Esophagus muscularis mucosa (tissue), 4 donors: Measurements from ENCODE around the gene LILRB4. TPM values are rescaled to one million over a fixed set of nuclear protein-coding genes. Genes with fewer than 3 reads are reported as not detected.

ENCODE experiments used
- DNase-seq: peaks from one replicate; pipeline ENCODE4 v3.0.0-alpha.2; 2017; ENCODE audit errors: extremely low spot score
- H3K27ac ChIP-seq, 4 donors: fragments of 200-600 bp; sonication (generic); replicated peaks in 1 of 4; 1 replicate in 3 of 4; 2 replicates in 1 of 4; pipeline ENCODE4 v1.5.1; 2016 to 2019; ENCODE audit warnings: mild to moderate bottlenecking in 1 of 4
- H3K27me3 ChIP-seq, 4 donors: fragments of 200-600 bp; sonication (generic); one replicate each; pipeline versions ENCODE4 v1.5.1 to v1.6.0; 2016 to 2019
- H3K36me3 ChIP-seq, 4 donors: fragments of 200-600 bp; sonication (generic); one replicate each; pipeline ENCODE4 v1.5.1; 2016 to 2019
- H3K4me1 ChIP-seq, 4 donors: fragments of 200-600 bp; sonication (generic); one replicate each; pipeline ENCODE4 v1.5.1; 2016 to 2019
- H3K4me3 ChIP-seq, 4 donors: fragments of 200-600 bp; sonication (generic); 1 replicate in 2 of 4; 2 replicates in 2 of 4; pipeline ENCODE4 v1.5.1; 2016 to 2019; ENCODE audit warnings: mild to moderate bottlenecking in 4 of 4, moderate library complexity in 1 of 4
- H3K9me3 ChIP-seq, 4 donors: fragments of 200-600 bp; sonication (generic); 1 replicate in 3 of 4; 2 replicates in 1 of 4; pipeline ENCODE4 v1.5.1; 2016 to 2019
- EP300 ChIP-seq: sonication (generic); formaldehyde crosslinking; IDR thresholded peaks from one replicate; pipeline ENCODE4 v1.6.1; 2017; ENCODE audit warnings: antibody characterized with exemption
- POLR2A ChIP-seq: fragments of 450-650 bp; IDR thresholded peaks from one replicate; pipeline ENCODE4 v1.6.1; 2017; ENCODE audit warnings: antibody characterized with exemption, moderate library complexity, mild to moderate bottlenecking, low read depth
- POLR2AphosphoS5 ChIP-seq, 2 donors: sonication (generic); formaldehyde crosslinking; IDR thresholded peaks; one replicate each; pipeline ENCODE4 v1.6.1; 2017; ENCODE audit warnings: antibody characterized with exemption in 2 of 2
- WGBS: methylation state at CpG from one replicate; pipeline ENCODE4 v1.1.5; 2018; 5-methylcytosine and 5-hydroxymethylcytosine counted together
- intact Hi-C: fragments of 100-400 bp; cut with DNase I; formaldehyde crosslinking; loops from one replicate; pipeline ENCODE4 v1.15.1; 2023
- total RNA-seq, 4 donors: library from RNA; depleted of rRNA; stranded (reverse); fragments of >200 nt; gene quantifications; one replicate each; pipeline versions ENCODE4 v1.1.0 to v1.2.1, GENCODE V29; 2016
- TF ChIP-seq, protein P1 (sequence below), 3 experiments: fragments of 200-600 bp in 2 of 3; fragments of 450-650 bp in 1 of 3; sonication (generic) in 2 of 3; IDR thresholded peaks; one replicate each; pipeline ENCODE4 v1.5.1; 2017 to 2019; ENCODE audit warnings: antibody characterized with exemption in 3 of 3, mild to moderate bottlenecking in 2 of 3, moderate library complexity in 1 of 3

LILRB4 gene
- total RNA-seq, 4 donors from 2014 or later, result 4.9 to 16.2 (median 6.5) TPM

DNA sequence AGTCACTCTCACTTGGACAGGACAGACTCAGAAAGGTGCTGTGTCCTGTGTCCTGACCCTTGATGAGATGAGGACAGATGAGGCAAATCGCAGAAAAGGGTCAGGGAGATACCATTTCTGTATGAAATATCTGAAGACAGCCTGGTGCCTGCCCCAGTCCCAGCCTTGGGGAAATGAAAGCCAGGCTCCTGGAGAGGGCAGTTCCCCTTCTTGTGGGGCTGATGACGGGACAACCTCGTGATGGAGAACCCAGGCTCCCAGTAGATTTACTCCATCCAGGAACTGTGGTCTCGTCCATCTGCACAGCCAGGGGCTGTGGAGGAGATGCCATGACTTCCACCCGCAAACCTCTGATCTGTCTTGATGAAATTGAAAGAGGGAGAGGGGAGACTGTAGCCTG lies 18.7 kb upstream of the LILRB4 start:
- intact Hi-C loops, result no loop called here
- Histone ChIP-seq H3K27ac (no peak overlapping the region), H3K9me3 (no peaks in the 10 kb centered on the region), H3K4me3 (no peak overlapping the region), H3K4me1 (no peaks in the 10 kb centered on the region), H3K27me3 (peaks cover 0 to 19% (median 0%) of the 10 kb centered on the region in 4 donors), H3K36me3 (no peaks in the 10 kb centered on the region)
- no peak for TF ChIP-seq POLR2AphosphoS5 (IDR thresholded peaks at IDR 0.05)
- TF ChIP-seq EP300, result no peak
- TF ChIP-seq POLR2A, result no peak
- TF ChIP-seq, protein P1, sequence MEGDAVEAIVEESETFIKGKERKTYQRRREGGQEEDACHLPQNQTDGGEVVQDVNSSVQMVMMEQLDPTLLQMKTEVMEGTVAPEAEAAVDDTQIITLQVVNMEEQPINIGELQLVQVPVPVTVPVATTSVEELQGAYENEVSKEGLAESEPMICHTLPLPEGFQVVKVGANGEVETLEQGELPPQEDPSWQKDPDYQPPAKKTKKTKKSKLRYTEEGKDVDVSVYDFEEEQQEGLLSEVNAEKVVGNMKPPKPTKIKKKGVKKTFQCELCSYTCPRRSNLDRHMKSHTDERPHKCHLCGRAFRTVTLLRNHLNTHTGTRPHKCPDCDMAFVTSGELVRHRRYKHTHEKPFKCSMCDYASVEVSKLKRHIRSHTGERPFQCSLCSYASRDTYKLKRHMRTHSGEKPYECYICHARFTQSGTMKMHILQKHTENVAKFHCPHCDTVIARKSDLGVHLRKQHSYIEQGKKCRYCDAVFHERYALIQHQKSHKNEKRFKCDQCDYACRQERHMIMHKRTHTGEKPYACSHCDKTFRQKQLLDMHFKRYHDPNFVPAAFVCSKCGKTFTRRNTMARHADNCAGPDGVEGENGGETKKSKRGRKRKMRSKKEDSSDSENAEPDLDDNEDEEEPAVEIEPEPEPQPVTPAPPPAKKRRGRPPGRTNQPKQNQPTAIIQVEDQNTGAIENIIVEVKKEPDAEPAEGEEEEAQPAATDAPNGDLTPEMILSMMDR (IDR thresholded peaks at IDR 0.05), result no peak
- 67% methylated on average over 5 of the region's 5 CpGs for WGBS
- DNase-seq, result no peak

DNA sequence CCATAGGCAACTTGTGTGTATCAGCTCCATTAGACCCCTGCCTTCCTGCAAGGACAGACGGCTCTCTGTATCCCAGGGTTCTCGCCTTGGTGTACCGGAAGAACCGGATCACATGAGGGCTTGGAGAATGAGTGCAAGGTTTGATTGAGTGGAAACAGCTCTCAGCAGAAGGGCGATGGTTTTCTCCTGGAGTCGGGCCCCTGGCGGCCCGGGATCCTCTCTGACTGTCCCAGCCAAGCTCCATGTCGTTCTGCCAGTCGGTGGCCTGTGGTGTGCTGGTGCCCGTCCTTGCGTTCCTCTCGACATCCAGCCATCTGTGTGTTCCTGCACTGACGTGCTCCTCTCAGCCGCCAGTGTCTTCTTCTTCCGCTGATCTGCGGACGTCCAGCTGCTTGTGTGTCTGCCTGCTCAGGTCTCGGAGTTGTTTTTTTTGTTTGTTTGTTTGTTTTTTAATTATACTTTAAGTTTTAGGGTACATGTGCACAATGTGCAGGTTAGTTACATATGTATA lies 16.4 kb upstream of the LILRB4 start:
- intact Hi-C loops, result no loop called here
- DNase-seq, result no peak
- TF ChIP-seq EP300, result no peak
- TF ChIP-seq, protein P1 (IDR thresholded peaks at IDR 0.05), result no peak
- no peak for TF ChIP-seq POLR2AphosphoS5 (IDR thresholded peaks at IDR 0.05)
- no peak for TF ChIP-seq POLR2A
- H3K4me1 ChIP-seq, result no peaks in the 10 kb centered on the region
- H3K27ac ChIP-seq, result no peak overlapping the region
- peaks cover 0 to 19% (median 0%) of the 10 kb centered on the region in 4 donors for H3K27me3 ChIP-seq
- 83% methylated on average over 15 of the region's 19 CpGs for WGBS
- H3K36me3 ChIP-seq, result no peaks in the 10 kb centered on the region
- H3K4me3 ChIP-seq, result no peak overlapping the region
- no peaks in the 10 kb centered on the region for H3K9me3 ChIP-seq

DNA sequence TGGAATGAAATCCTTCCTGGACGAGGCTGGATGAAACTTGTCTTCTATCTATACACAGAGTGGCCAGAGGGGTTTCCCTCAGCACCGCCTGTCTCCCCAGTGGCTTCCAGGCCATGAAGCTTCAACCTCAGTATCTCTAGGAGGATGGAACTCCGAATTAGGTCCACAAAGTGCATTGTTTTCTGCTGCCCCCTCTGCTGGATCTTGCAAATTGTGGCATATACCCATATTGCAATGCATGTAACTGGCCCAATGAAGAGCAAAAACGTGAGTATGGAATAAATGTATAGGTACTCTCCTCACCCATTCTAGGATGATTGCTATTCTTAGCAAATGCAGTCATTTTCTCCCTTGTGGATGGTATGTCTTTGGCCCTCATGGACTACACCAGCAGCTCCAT lies 14.7 kb upstream of the LILRB4 start:
- Histone ChIP-seq H3K9me3 (no peaks in the 10 kb centered on the region), H3K4me1 (no peaks in the 10 kb centered on the region), H3K27ac (no peak overlapping the region), H3K4me3 (no peak overlapping the region), H3K27me3 (peaks cover 0 to 25% (median 0%) of the 10 kb centered on the region in 4 donors), H3K36me3 (no peaks in the 10 kb centered on the region)
- no peak for DNase-seq
- intact Hi-C loops, result no loop called here
- 50% methylated on average over 3 of the region's 4 CpGs for WGBS
- TF ChIP-seq EP300 (no peak), POLR2AphosphoS5 (IDR thresholded peaks at IDR 0.05) (no peak), POLR2A (no peak)
- TF ChIP-seq, protein P1 (IDR thresholded peaks at IDR 0.05), result no peak

DNA sequence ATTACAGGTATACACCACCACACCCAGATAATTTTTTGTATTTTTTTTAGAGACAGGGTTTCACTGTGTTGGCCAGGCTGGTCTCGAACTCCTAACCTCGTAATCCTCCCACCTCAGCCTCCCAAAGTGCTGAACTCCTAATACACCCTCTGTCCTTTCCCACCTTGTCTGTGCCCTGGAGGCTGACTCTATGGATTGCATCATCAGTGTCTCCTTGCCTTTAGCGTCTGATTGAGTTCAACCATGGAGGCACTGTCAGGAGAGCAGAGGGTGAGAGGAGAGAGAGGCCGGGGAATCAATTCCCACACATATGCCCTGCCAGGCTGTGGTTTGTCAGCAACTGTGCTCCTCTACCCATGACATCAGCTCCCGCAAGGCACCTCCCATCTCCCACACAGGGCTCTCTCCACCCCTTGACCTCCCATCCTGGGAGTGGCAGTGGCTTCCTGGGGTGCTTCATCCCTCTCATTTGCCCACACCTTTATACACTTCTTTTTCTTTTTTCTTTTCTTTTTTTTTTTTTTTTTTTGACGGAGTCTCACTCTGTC lies 12.6 kb upstream of the LILRB4 start:
- WGBS, result 79% methylated on average over 6 of the region's 6 CpGs
- intact Hi-C loops, result no loop called here
- peaks cover 0 to 24% (median 0%) of the 10 kb centered on the region in 4 donors for H3K27me3 ChIP-seq

More for the DNA sequence above, 12.6 kb upstream of the LILRB4 start:
- no peak for DNase-seq
- Histone ChIP-seq H3K4me3 (no peak overlapping the region), H3K4me1 (no peaks in the 10 kb centered on the region), H3K27ac (no peak overlapping the region), H3K9me3 (no peaks in the 10 kb centered on the region), H3K36me3 (no peaks in the 10 kb centered on the region)
- TF ChIP-seq POLR2AphosphoS5 (IDR thresholded peaks at IDR 0.05) (no peak), POLR2A (no peak), EP300 (no peak)
- TF ChIP-seq, protein P1 (IDR thresholded peaks at IDR 0.05), result no peak
